ENCODE measurements around the gene ANAPC13.

The ANAPC13 gene

DNA sequence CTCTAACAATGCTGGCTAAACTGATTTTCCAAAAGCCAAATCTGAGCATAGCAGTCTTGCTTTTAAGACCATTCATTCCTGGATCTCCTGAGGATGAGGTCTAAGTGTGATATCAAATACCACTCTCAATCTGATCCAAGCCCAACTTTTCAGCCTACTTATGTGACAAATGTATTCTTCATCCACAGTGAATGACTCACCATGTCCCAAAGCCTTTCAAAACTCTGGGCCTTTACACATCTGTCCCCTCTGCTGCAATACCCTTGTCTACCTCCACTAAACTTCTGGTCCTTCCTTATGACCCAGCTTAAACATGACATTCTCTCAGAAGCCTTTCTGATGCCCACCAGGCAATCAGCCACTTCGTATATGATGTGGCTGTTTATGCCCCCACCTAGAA lies 4.6 kb downstream of the ANAPC13 start:
- DNase-seq: no peak

DNA sequence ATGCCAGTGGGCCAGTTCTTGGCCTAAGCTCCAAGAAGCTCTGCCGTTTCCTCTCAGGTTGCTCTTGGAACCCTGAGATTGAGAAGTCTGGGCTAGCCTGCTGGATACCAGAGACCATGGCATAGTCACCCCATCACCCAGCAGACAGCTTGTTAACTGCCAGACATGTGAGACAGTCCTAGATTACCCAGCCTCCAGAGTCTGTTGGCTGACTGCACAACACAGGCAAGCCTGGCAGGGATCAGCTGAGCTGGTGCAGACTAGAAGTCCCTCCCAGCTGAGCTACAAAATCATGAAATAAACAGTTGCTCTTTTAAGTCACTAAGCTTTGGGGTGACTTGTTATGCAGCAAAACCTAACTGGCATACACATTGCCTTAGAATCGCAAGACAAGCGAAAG lies 5.2 kb downstream of the ANAPC13 start:
- DNase-seq: no peak

DNA sequence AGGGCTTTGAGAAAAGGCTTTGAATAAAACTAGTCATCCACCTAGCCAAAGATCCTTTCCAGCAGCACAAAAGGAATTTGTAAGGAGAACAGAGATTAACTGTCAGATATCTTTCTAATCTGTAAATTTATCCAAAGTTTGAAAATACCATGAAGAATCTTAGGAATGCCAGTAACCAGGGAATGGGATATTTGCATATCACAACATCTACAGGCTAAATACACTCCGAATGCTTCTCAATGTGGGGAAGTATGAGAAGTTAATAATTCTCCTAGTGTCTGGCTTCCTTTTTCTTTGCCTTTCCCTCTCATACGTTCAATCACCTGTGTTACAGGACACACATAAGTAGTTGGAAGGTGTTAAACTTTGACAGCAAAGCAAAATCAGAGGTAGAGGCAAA lies 7.8 kb downstream of the ANAPC13 start:
- no peak for DNase-seq

DNA sequence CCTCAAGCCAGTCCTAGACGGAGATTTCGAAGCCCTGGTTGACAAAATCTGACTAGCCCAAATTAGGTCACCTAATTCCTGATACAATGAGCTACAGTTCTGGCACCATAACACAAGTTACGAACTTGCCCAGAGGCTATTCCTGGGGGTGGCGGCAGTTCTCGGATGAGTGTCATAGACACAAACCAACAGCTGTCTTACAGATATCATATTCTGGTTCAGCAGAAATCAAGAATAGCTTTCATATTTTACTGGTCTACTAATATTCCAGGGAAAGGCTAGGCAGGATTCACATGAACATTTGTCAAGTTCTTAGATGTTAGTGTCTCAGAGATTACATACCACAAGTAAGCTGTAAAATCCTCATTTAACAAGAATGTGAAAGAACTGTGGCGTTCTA lies 8.8 kb downstream of the ANAPC13 start:
- no peak for DNase-seq

DNA sequence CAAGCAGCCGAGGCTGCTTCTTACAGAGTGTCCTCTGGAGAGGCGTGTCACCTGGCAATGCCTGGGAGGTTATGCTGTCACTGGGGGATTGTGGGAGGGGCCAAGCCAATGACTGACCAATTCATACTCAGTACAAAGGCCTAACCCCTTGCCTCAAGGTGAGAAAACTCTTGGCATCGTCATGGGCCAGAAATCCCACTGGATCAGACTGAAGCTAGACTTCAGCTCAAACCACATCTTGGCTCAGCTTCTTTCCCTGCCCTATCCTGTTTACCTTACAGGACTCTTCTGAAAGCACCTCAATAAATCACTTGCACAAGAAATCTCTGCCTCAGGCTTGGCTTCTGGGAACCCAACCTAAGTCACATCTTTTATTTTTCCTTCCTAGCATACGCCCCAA lies 9.5 kb downstream of the ANAPC13 start:
- no peak for DNase-seq

DNA sequence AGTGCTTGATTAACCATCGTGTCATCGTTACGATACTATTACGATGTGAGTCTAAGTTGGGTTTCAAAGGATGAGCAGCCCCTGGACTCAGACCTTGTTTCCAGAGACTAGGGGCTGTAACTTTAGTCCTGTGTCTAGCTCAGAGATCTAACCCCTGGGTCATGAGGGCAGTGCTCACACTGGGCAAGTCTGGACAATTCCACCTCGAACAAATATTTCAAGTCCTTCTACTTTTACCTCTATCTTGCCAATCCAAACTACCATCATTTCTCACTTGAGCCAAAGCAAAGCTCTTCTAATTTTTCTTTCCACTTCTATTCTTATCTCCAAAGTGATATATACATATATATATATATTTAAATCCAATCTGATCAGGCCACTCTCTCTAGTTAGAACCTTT lies 10.8 kb downstream of the ANAPC13 start:
- DNase-seq: no peak

DNA sequence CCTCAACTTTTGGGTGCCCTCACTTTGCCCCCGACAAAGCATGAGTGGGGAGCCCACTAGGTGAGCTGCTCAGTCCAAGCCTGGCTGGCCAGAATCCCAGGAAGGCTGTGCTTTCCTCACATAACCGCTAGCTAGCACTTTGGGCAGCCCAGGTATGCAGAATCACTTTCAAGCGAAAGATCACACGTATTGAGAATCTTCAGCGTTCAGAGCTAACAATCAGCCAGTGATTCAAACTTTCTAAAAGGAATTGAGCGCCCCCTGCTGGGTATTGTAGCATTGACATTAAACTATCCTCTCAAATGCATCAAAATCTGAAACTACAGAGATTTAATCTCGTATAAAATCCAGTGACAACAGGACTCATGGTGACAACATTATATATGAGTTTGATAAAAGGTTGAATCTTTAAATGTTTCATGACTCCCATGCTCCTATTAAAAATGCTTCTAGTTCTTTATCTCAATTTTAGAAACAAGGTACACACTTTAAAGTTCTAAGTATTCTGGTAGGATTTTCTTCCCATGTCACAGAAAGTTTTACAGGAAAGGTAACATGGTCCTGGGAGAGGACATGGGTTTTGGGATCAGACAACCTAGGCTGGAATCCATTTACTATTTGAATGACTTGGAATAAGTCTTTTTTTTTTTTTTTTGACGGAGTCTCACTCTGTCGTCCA lies 11.8 kb downstream of the ANAPC13 start:
- no peak for DNase-seq

DNA sequence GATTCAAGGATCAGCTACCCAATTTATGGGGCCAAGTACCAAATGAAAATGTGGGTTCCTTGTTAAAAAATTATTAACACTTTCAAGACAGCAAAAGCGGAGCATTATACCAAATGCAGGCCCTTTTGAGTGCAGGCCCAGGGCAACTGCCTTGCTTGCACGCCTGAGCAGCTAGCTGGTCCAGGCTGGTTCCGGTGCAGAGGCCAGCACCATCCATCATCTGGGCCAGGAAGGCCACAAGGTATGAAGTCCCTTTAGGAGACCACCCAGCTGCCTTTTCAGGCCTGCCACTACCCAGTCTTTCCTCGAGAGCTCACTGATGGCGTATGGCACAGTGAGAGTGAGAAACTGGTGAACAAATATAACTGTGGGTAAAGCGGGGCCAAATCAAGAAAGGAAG lies 13.0 kb downstream of the ANAPC13 start:
- DNase-seq: no peak

DNA sequence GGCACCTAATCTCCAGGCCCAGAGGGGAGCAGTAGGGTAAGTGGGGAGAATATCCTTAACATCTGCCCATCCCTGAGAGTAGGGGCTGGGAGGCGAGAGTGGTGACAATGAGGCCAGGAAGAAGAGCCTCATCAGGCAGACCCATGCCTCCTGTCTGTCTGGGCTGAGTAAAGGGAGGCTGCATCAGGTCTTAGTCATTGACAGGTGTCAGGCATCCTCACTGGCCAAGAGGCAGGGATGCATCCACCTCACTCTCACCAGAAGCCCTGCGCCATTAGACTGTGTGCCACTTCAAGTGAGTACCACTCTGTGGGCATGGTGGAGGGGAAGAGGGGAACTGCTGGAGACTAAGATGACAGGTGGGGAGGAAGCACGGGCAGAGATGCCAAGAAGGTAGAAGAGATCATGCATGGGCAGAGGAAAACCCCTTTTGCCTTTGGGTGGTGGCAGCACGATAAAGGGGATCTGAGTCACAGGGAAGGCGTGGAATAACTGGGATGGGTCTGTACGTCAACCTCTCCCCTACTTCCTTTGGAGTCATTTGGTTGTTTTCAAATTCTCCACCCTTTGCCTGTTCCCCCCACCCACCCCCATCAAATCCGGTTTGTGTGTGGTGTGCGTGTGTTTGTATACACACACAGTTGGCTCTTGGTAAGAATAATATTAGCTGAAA lies 14.1 kb downstream of the ANAPC13 start:
- no peak for DNase-seq

DNA sequence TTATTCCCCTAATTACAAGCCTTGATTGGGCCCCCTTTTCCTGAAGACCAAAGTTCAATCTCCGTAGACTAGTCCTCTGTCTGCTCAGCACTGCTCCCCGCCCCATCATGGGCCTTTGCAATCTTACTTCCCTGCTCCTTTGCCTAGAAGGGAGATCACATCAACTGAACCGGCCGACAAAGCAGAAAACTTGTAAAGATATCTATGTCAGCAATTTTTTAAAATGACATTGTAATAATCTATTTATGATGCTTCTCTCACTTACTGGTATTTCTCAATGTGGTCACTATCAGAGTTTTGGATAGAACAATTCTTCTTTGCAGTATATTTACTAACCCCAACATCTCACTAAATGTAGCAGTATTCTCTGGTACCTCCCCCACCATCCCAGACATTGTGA lies 17.3 kb downstream of the ANAPC13 start:
- no peak for DNase-seq

DNA sequence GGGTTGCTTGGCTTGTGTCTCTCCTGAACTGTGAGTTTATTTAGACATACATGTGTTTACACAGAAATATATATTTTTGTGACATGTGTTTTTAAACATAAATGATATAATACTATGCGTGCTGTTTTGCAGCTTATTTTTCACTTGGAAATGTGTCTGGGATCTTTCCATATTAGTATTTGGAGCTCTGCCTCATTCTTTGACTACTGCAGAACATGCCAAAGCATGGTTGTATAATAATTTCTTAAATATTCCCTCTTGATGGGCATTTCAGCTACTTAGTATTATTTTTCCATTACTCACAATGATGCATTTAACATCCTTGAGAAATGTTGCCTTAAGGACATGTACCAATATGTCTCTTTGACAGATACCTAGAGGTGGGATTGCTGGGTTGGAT lies 19.5 kb downstream of the ANAPC13 start:
- no peak for DNase-seq

DNA sequence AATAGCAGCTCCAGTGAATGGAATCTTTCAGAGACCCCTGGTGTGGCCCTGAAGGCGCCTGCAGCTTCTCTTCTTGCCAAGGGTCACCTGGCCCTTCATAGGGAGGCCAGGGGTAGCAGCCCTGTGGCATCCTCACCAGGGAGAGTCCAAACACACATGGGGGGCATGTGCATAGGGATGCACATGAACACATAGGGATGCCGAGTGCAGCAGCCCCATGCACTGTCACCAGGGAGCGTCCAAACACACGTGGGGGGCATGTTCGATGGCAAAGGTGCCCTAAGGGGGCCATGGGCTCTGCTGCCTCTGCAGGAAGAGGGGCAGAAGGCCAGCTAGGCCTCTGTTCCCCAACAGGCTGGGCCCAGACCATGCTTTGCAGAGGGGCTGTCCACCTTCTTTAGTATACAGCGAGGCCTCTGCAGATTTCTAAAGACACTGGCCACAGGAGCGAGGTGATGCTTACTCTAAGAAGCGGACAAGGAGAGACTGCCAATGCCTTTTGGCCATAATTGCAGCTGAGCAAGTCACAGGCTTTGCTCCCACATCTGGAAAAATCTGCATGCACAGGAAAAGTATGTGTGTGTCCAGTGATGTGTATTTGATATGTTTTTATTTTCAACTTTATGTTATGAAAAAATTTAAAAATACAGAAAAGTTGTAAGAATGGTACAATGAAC lies 21.0 kb downstream of the ANAPC13 start:
- no peak for DNase-seq

DNA sequence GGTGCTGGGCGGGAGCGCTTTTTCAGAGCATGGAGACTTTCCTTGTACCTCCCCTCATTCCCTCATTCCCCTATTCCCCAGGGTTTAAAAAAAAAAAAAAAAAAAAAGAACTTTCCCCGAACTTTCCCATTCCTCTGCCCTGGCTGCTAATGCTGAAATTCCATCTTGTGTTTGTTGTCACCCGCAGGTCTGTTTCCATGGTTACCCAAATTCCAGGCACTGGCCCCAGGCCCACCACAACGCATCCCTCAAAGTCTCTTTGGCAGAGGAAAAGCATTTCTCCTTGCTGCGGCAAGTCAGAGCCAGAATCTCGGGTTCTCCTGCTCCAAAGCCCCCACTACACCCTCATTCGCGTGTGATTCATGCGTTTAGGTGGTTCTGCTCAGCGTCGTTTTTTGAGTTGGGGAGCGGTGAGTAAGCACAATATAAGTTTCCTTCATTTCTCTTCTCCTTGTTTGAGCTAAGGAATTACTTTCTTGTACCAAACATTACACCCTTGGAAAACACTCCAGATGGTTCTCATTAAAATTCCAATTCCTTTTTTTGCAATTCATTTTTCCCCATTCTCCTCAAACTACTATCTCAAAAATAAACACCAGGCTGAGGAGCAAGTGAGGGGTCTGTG lies 21.6 kb downstream of the ANAPC13 start:
- DNase-seq: no peak

DNA sequence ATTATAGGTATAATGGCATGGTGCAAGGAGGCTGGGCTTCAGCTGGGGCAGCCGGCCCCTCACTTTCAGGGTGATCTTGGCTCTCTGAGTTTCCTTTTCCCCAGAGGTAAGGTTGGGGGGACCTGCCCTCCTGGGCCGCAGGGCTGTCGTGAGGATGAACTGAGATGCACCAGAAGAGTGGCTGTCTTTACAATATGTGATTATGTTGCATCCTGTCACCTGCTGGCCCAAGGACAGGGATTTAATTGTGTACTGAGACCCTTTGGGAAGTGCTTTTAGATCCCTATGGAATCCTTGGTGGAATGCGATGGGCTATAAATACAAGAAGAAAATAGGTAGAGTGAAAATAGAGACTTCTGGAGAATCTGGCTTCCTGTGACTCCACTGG lies 22.1 kb downstream of the ANAPC13 start:
- no peak for DNase-seq

DNA sequence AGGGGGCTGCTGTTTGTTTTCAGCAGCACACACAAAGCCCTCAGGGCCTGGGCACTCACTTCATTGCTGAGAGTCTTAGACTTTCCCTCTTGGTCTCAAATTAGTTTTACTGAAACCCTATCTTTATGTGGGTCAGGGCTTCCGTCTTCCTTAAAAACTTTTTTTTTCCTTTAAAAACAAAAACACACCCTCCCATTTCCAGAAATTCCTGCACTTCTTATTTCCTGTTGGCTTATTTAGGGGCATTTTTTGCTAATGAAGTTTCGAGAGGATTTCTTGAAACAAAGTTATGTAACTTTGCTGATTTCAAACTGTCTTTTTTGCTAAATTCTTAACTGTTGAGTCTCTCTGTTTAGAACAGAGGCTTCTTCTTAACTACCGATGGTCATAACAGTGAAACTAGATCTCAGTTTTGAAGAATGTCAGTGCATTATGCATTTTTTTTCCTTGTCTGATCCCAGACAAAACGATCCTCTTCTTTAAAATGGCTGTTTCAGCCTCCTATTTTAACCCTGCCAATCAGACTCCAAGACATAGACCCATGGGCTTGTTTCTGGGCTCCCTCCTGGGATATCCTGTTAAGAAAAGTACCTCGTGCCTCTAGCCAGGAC lies 23.3 kb downstream of the ANAPC13 start:
- DNase-seq: no peak

DNA sequence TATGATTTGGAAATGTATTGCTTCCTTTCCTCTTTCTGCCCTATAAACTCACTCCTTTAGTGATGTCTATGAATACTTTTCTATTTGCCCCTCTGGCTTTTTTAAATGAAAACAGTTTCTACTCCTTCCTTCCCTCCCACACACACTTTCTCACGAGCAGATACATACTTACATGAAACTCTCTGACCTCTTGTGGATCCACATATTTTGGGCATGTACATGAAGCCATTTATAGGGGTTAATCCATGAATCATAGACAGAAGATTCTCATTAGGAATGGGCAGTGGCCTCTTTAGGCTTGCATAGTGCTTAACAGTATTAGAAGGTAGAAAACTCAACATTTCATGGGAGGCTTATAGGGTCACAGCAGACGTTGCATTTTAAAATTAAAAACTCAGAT lies 24.8 kb downstream of the ANAPC13 start:
- DNase-seq: no peak

DNA sequence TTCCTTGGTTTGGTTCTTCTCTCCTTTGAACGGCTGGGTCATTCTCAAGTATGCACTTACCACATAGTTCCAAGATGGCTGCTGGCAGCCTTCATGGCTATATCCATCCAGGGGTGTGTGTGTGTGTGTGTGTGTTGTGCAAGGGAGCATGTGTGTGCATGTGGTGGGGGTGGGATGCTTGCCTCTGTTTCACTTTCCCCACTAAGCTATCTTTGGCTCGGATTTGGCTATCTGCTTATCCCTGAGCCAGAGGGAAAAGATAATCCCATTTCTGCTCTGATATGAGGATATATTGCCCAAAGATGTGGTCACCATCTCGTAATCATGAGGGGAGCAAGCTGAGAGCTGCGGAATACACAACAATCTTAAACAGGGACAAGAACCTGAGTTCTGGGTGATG lies 26.2 kb downstream of the ANAPC13 start:
- DNase-seq: no peak

DNA sequence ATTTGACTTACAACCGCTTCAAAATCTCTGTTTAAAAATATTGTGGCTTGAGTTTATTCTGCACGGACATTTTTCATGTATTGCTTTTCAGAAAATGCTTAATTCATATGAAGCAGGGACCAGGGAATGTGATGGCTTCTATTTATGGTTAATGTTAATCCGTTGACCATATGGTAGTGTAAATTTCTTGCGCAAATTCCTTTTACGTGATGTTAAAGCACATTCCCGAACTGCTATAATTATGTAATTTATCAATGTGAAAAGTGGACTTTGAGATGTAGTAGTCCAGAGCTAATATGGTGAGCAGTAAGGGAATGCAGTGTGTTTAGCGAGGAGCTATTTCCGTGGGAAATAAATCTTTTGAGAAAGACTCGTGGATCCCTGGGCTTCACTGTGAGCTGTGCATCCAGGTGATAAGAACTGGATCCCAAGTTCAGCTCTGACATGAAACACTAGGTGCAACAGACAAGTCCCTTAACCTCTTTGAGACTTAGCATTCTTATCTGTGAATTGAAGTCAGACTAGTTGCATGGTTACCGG lies 27.3 kb downstream of the ANAPC13 start:
- no peak for DNase-seq

DNA sequence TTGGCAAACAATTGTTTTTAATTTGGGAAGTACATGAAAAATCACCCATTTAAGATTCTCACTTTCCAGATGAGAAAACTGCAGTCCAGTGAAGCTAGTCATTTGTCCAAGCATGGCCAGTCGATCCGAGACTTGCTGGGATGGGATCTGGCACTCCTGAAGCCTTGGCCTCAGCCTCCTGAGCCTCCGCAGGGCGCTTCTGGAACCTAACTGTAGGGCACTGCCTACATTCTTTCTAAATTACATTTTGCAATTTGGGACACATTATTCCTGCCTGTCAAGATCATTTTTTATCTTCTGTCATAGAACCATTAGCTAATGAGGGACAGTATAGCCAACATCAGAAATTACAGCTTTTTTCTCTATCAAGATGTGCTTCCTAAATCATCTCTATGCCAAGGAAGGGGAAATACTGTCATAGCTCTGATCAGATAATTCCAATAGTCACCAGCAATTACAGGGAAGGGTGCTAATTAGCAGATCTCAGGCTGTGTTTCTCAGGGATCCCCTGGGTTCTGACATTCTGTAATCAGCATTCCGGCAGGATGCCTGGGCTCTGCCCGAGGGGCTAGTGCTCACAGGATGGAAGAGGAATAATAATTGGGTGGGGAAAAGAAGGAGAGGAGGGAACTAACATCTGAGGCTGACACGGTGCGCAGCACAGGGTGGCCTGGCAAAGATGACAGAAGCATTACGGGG lies 28.3 kb downstream of the ANAPC13 start:
- no peak for DNase-seq

DNA sequence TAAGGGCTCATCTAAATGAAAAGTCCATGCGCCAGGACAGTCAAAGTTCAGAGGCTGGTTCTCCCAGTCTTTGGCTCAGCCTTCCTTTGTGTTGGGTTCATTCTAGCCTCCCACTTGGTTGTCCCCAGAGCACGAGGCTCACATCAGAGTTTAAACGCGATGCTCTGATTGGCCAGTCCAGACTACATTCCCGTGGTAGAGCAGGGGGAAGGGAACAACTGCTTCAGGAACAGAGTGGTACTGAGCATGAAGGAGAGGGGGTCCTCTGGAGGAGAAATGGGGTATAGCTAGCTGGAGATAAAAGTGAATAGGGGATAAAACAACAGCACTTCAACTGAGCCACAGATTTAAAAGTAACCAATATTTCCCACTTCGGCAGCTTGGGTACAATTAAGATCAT lies 32.2 kb downstream of the ANAPC13 start:
- DNase-seq: no peak

DNA sequence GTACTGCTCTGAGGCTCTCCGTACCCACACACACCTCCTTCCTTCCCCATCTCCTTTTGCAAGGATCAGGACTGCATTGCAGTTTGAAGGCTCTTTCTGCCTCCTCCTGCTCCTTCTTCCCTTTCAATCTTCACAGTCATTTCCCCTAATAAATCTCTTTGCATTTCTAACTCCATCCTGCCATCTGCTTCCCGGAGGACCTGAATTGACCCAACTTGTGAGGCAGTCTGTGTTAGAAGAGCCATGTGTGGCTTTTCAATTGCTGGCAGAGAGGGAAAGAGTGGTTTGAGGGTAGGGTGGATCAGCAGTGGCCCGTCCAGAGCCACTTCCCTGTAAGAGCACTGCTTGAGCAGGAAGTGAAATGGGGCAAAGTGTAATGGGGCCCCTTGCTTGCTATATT lies 35.8 kb downstream of the ANAPC13 start:
- no peak for DNase-seq

DNA sequence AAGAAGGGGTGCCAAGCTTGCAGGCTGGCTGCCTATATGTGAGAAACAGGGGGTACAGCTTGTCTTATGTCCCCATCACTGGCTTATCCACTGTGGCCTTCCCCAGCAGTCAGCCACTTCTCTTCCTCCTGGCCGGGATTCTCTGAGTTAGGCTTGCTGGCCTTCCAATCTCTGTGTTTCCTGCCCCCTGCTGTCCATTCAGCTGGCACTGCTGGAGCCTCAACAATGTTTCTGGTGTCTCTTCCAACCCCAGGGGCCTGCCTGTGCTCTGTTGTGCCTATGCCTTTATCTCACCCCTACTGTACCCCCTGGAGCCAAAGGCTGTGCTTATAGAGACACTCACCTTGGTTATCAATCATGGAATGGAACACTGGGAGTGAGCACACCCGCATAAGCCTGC lies 36.5 kb downstream of the ANAPC13 start:
- DNase-seq: no peak

DNA sequence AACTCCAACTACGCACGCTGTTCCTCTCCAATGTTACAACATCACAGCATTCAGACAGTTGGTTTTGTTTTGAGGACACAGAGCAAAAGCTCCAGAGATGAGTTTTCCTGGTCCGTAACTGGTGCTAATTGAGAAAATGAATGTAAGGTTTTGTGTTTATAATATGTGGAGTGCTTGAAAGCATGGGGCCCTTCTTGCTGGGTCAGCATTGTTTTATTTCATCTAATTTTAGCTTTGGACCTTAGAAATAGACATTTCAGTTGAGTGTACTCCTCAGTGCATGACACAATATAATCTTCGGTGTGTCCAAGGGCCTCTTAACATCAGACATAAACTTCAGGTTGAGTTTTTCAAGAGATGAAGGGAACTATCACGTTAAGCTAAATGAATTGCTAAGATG lies 37.1 kb downstream of the ANAPC13 start:
- no peak for DNase-seq

Data from NCI-H1417 treated with DMSO at 0.1 percent for 48 hours (cell line).